ENCODE measurements around the gene CYB5R3.

The CYB5R3 gene

GRCh38 chr22:42645341-42645937 lies 3.8 kb downstream of the CYB5R3 start:
- DNase-seq (ENCODE audit: low spot score) = no peak

- no peak for DNase-seq (ENCODE audit: low spot score)
These were observed 4.5 kb downstream of the CYB5R3 start for GRCh38 chr22:42644422-42645340.

DNA sequence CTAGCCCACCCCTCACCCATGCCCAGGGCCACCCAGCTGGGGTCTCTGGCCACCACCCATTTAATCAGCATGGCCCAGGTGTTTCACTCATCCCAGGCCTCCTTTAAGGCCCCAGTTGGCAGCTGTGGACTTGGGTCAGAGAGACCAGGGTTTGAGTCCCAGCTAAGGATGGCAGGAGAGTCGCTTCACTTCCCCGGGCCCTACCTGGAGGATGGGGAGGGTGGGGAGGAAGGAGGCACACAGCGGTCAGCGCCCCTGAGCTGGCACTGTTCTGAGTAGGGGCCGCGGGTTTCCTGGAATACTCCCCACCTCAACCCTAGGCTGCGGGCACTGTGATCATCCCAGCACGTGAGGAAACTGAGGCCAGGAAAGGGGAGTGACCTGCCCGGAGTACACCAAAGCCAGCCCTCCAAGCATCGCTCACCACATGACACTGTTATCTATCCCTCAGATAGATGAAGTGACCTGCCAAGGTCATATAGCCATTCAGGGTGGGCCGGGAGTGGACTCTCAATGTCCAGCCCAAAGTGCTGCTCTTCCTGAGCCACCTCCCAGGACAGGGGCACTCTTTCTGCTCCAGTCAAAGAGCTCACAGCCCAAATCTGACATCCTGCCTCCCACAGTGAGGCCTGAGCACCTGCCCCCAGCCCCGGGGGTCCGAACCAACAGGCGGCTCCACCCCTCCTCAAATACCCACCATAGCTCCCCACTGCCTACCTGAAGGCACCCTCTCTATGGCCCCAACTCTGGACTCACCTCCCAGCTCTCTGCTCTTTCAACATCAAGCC lies 5.4 kb downstream of the CYB5R3 start:
- no peak for DNase-seq (ENCODE audit: low spot score)

GRCh38 chr22:42642806-42643633 lies 6.2 kb downstream of the CYB5R3 start:
- DNase-seq (ENCODE audit: low spot score) = no peak

DNA sequence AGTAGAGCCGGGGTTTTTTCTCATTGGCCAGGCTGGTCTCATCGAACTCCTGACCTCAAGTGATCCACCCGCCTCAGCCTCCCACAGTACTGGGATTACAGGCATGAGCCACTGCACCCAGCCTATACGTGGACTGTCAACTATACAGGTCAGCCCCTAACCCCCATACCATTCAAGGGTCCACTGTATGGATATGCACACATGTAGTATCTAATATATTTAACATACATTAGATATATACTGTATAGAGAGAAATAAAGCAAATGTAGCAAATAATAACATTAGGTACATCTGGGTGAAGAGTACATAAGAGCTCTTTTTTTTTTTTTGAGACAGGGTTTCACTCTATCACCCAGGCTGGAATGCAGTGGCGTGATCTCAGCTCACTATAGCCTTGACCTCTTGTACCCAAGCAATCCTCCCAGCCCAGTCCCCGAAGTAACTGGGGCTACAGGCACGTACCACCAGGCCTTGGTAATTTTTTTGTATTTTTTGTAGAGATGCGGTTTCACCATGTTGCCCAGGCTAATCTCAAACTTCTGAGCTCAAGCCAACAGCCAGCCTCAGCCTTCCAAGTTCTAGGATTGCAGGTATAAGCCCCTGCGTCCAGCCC lies 7.3 kb downstream of the CYB5R3 start:
- no peak for DNase-seq (ENCODE audit: low spot score)

DNA sequence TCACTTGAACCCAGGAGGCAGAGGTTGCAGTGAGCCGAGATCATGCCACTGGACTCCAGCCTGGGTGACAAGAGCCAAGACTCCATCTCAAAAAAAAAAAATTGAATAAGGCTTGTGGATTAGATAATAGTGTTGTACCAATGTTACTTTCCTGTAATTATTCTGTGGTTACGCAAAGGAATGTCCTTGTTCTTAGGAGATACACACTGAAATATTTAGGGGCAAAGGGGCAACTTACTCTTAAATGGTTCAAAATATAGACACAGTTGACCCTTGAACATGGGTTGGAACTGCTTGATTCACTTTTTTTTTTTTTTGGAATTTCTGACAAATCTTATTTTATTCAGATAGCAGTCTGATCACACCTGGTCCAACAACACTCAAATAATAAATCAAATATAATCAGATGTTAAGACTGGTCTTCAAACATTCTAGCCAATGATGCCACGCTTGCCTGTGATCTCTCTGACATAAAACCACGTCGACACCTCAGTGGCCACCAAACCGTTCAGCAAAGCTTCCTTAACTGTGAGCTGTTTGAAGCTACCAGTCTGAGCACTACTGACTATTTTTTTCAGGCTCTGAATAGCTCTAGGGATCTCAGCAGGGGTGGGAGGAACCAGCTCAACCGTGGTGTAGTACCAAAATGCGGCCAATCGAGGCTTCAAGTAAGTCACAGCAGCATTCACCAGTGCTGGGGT lies 9.5 kb downstream of the CYB5R3 start:
- no peak for DNase-seq (ENCODE audit: low spot score)

GRCh38 chr22:42637555-42637954 lies 11.6 kb downstream of the CYB5R3 start:
- DNase-seq (ENCODE audit: low spot score) = no peak

DNA sequence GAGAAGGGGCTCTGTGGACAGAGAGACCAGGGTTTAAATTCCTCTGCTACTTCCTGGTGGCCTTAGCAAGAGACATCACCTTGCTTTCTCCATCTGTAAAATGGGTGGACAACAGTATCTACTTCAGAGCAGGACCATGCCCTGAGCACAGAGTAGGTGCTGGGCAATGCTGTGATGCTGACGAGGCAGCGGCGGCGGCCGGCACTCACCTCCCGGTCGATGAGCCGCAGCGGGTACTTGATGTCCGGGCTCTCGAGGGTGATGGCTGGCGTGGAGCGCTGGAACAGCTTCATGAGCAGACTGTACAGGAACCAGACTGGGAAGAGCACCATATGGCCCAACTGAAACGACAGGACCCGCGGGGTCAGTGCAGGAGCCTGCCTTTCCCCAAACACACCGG lies 12.7 kb downstream of the CYB5R3 start:
- no peak for DNase-seq (ENCODE audit: low spot score)

- DNase-seq (ENCODE audit: low spot score) = no peak
These were observed 13.7 kb downstream of the CYB5R3 start for GRCh38 chr22:42635531-42635930.

GRCh38 chr22:42633013-42633412 lies 16.2 kb downstream of the CYB5R3 start:
- no peak for DNase-seq (ENCODE audit: low spot score)

GRCh38 chr22:42632096-42632495 lies 17.1 kb downstream of the CYB5R3 start:
- DNase-seq (ENCODE audit: low spot score) = no peak

GRCh38 chr22:42630901-42631602 lies 18.1 kb downstream of the CYB5R3 start:
- DNase-seq (ENCODE audit: low spot score) = no peak

- DNase-seq (ENCODE audit: low spot score) = no peak
These were observed 19.0 kb downstream of the CYB5R3 start for GRCh38 chr22:42630211-42630610.

DNA sequence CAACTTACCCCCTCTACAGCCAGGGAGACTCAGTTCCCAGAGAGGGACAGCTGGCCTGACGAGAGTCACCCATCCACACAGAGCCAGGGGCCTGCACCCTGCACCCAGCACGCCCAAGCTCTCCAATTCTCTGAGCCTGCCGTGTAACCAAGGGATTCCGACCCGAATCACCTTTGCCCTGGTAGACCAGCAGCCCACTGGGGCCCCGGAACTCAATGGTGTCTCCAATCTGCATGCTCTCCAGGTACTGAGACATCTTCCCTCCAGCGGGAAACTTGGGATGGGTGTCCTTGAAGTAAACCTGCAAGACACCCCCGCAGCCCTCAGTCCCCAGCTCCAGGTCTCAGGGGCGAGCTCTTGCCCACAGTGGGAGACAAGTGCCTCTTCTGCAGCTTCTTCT lies 21.2 kb downstream of the CYB5R3 start:
- no peak for DNase-seq (ENCODE audit: low spot score)

- no peak for DNase-seq (ENCODE audit: low spot score)
These were observed 22.1 kb downstream of the CYB5R3 start for GRCh38 chr22:42626951-42627625.

GRCh38 chr22:42626431-42626830 lies 22.8 kb downstream of the CYB5R3 start:
- DNase-seq (ENCODE audit: low spot score) = no peak

DNA sequence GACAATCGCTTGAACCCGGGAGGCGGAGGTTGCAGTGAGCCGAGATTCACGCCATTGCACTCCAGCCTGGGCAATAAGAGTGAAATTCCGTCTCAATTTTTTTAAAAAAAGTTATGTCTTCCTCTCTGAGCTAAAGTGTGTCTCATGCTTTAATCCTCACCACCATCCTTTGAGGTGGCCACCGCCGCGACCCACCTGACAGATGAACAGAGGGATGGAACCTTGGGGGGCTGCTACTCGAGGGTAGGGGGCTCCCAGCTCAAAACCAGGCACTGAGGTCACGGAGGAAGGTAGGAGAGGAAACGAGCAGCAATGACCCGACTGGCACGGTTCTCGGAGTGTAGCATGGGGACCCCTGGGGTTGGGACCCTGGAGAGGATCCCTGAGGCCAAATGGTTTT lies 23.8 kb downstream of the CYB5R3 start:
- no peak for DNase-seq (ENCODE audit: low spot score)

DNA sequence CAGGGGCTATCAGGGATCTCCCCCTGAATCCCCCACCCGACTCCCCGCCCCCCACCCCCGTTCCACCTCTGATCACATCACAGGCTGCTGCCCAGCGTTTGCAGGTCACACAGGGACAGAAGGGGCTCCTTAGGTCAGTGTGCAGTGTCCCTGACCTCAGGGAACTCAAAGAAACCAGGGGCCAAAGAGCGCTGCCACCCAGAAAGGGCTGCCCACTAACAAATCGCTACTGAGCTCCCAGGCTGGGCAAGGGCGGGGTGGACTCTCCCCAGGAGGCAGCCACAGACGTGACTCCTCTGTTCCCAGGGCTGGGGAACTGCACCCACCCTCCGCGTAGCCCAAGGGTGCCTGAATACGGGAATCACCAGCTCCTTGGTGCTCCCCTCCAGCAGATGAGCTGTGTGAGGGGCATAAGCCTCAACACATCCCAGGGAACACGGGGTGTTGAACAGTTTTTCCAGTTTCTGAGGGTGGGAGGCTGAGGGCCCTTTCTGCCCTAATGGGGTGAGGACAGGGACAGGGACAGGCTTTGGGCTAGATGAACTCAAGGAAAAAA lies 24.6 kb downstream of the CYB5R3 start:
- no peak for DNase-seq (ENCODE audit: low spot score)

DNA sequence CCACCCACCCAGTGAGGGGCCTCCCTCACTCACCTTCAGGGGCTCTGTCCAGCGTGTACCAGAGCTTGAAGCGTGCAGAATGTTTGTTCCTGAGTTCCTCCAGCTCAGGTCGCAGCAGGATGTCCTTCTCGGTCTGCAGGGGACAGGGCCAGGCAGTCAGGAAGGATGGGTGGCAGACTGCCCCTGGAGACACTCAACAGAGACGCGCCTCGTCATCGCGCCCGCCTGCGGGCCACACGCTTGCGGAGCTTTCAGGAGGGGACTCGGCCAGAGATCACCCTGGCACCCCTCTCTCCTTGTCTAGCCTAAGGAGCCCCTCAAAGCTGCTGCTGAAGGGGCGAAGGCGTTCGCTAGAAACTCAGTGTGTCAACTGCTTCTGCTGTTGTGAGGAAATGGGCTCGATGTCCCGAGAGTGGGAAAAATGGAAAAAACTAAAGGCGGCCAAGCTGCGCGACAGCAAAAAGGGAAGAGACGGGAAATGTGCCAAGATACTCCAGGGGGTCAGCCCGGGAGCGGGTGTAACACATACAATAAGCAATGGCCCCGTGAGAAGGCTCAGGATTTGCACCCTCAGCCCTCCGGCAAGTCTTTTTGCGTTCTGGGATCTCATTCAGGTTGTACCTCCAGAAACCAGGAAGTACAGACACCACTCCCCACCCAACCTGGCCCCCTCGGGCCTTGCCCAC lies 25.3 kb downstream of the CYB5R3 start:
- DNase-seq (ENCODE audit: low spot score) = no peak

All from germinal center (tissue), 1 donor.